ENCODE measurements around the gene FABP3. TPM values are rescaled to one million over a fixed set of nuclear protein-coding genes. Genes with fewer than 3 reads are reported as not detected.

The FABP3 gene
- polyA plus RNA-seq, 2 of the 4 experiments (the other 2 are of a cell fraction): not detected

- Histone ChIP-seq H3K4me3 (no peak overlapping the region), H3K4me1 (0 out of 3 replicates have a peak, but pooled peaks cover 5% of the 10 kb centered on the region), H3K4me2 (no peak overlapping the region), H3K27ac (no peak overlapping the region), H3K9me3 (no peaks in the 10 kb centered on the region)
- FAIRE-seq (no peak), ATAC-seq (no peak), DNase-seq (ENCODE audit: low read depth in 1 of 2, low spot score in 1 of 2) (no peak)
- ChIA-PET CTCF (interaction anchor here (0.9 kb wide), 1 partner anchor 23 kb away, joined by 3 read pairs; no protein-coding TSS in a partner anchor), POLR2A (no interaction called here)
- TF ChIP-seq ELK1 (IDR thresholded peaks at IDR 0.05; ENCODE audit: low read depth, low read length): no peak
- no peak for TF ChIP-seq CBX8 (IDR thresholded peaks at IDR 0.05)
- TF ChIP-seq ZFP36 (IDR thresholded peaks at IDR 0.05; ENCODE audit: borderline replicate concordance, partially characterized antibody): no peak
- WGBS (ENCODE audit: missing lambda C conversion rate): 50% methylated on average over 3 of the region's 3 CpGs
Measured at GRCh38 chr1:31400393-31400792, 27.5 kb upstream of the FABP3 start.

DNA sequence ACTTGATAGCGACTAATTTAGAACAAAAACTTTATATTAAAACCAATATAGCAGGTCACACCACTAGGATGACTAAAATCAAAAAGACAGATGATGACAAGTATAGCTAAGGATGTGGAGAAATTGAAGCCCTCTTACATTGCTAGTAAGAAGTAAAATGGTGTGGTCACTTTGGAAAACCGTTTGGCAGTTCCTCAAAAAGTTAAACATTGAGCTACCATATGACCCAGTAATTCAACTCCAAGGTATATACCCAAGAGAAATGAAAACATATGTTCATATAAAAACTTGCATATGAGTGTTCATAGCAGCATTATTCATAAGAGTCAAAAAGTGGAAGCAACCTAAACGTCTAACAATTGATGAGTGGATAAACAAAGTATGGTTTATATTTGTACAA is 27.1 kb upstream of the FABP3 start:
- Histone ChIP-seq H3K4me2 (no peak overlapping the region), H3K27ac (no peak overlapping the region), H3K9me3 (no peaks in the 10 kb centered on the region), H3K4me3 (no peak overlapping the region), H3K4me1 (0 out of 3 replicates have a peak, but pooled peaks cover 5% of the 10 kb centered on the region)
- TF ChIP-seq KDM5A (IDR thresholded peaks at IDR 0.05): no peak
- TF ChIP-seq EP300 (IDR thresholded peaks at IDR 0.05): no peak
- TF ChIP-seq MAFK (IDR thresholded peaks at IDR 0.05; ENCODE audit: partially characterized antibody): no peak
- TF ChIP-seq HOXB13 (CRISPR knock-in tag; IDR thresholded peaks at IDR 0.05; ENCODE audit: low read depth): no peak
- no peak for TF ChIP-seq PBX3 (IDR thresholded peaks at IDR 0.05)
- TF ChIP-seq JUNB (IDR thresholded peaks at IDR 0.05): no peak
- TF ChIP-seq HOXA7 (CRISPR knock-in tag; IDR thresholded peaks at IDR 0.05): no peak
- TF ChIP-seq TP53 (CRISPR knock-in tag; IDR thresholded peaks at IDR 0.05): no peak
- TF ChIP-seq RARB (CRISPR knock-in tag; IDR thresholded peaks at IDR 0.05): no peak
- no peak for TF ChIP-seq HDAC2 (IDR thresholded peaks at IDR 0.05)
- no peak for TF ChIP-seq NFE2L2 (conservative IDR thresholded peaks at IDR 0.05; ENCODE audit: low read length)
- no peak for TF ChIP-seq GATA3 (IDR thresholded peaks at IDR 0.05; ENCODE audit: borderline replicate concordance)
- no peak for TF ChIP-seq NR3C1 (IDR thresholded peaks at IDR 0.05)
- TF ChIP-seq JUN (IDR thresholded peaks at IDR 0.05): no peak
- no peak for TF ChIP-seq POLR2AphosphoS2 (conservative IDR thresholded peaks at IDR 0.05; ENCODE audit: low read length)
- no peak for TF ChIP-seq CHD2 (IDR thresholded peaks at IDR 0.05; ENCODE audit: low read length, partially characterized antibody)
- ChIA-PET POLR2A (no interaction called here), CTCF (interaction anchor here (0.9 kb wide), 1 partner anchor 23 kb away, joined by 3 read pairs; no protein-coding TSS in a partner anchor)
- DNase-seq (ENCODE audit: low read depth in 1 of 2, low spot score in 1 of 2) (no peak), ATAC-seq (no peak), FAIRE-seq (no peak)
- WGBS (ENCODE audit: missing lambda C conversion rate): 39% methylated on average over 3 of the region's 3 CpGs

GRCh38 chr1:31398246-31398645 is 25.4 kb upstream of the FABP3 start:
- no peak for ATAC-seq
- CTCF ChIA-PET: interaction anchor here (0.7 to 11.3 kb wide), 4 partner anchors 14 to 150 kb away, joined by 3 to 151 read pairs (median 58); partner anchors contain the start of gene SERINC2
- POLR2A ChIA-PET: no interaction called here
- no peak for DNase-seq (ENCODE audit: low read depth in 1 of 2, low spot score in 1 of 2)
- Histone ChIP-seq H3K4me2 (no peak overlapping the region), H3K9me3 (no peaks in the 10 kb centered on the region), H3K4me3 (no peak overlapping the region), H3K27ac (peak overlapping the region in 1 of 2 experiments; percentile 54; a peak in 1 of 6 replicates), H3K4me1 (0 out of 3 replicates have a peak, but pooled peaks cover 5% of the 10 kb centered on the region)
- TF ChIP-seq ZFP36 (IDR thresholded peaks at IDR 0.05; ENCODE audit: borderline replicate concordance, partially characterized antibody): no peak
- no peak for TF ChIP-seq PBX3 (IDR thresholded peaks at IDR 0.05)
- no peak for TF ChIP-seq CBX2 (IDR thresholded peaks at IDR 0.05; ENCODE audit: borderline replicate concordance, low read depth)
- TF ChIP-seq ZSCAN20 (CRISPR knock-in tag; IDR thresholded peaks at IDR 0.05): no peak
- no peak for TF ChIP-seq TP53 (CRISPR knock-in tag; IDR thresholded peaks at IDR 0.05)
- no peak for TF ChIP-seq HOXA7 (CRISPR knock-in tag; IDR thresholded peaks at IDR 0.05)
- TF ChIP-seq FOSB (CRISPR knock-in tag; IDR thresholded peaks at IDR 0.05): no peak
- WGBS (ENCODE audit: missing lambda C conversion rate): 82% methylated on average over 2 of the region's 2 CpGs
- FAIRE-seq: no peak

Data from A549 (cell line).